Progenitor cell of endocrine pancreas (in vitro differentiated cells): ENCODE data around the gene AGBL1. TPM values are rescaled to one million over a fixed set of nuclear protein-coding genes. Genes with fewer than 3 reads are reported as not detected.

Experiments
- DNase-seq: peaks from one replicate; pipeline ENCODE4 v3.0.0; 2021; ENCODE audit warnings: low spot score; ENCODE audit not compliant: unreplicated experiment
- H3K27ac Mint-ChIP-seq: 2 replicates; pipeline ENCODE4 v1.8.0; 2021; ENCODE audit warnings: mild to moderate bottlenecking, moderate library complexity, mixed read lengths
- H3K27me3 Mint-ChIP-seq: 2 replicates; pipeline ENCODE4 v1.8.0; 2021; ENCODE audit warnings: mixed read lengths
- H3K36me3 Mint-ChIP-seq: 2 replicates; pipeline ENCODE4 v1.8.0; 2022; ENCODE audit warnings: mixed read lengths; ENCODE audit not compliant: insufficient read depth
- H3K4me1 Mint-ChIP-seq: 2 replicates; pipeline ENCODE4 v1.8.0; 2021; ENCODE audit warnings: low read depth, mixed read lengths
- H3K4me3 Mint-ChIP-seq: 2 replicates; pipeline ENCODE4 v1.8.0; 2021; ENCODE audit warnings: low read depth, mild to moderate bottlenecking, moderate library complexity, mixed read lengths
- H3K9me3 Mint-ChIP-seq: 2 replicates; pipeline ENCODE4 v1.8.0; 2021; ENCODE audit warnings: low read depth, mixed read lengths
- total RNA-seq: library from RNA; stranded (reverse); gene quantifications from 2 replicates; pipeline ENCODE4 v1.2.1, GENCODE V29; 2021
- TF ChIP-seq, protein P1 (sequence below): fragments of 200-600 bp; sonication (generic); IDR thresholded peaks from one replicate; pipeline ENCODE4 v1.5.0; 2021; ENCODE audit warnings: antibody characterized with exemption, mild to moderate bottlenecking; ENCODE audit not compliant: unreplicated experiment

AGBL1 gene
- total RNA-seq, 1 donor from 2014 or later: not detected

DNA sequence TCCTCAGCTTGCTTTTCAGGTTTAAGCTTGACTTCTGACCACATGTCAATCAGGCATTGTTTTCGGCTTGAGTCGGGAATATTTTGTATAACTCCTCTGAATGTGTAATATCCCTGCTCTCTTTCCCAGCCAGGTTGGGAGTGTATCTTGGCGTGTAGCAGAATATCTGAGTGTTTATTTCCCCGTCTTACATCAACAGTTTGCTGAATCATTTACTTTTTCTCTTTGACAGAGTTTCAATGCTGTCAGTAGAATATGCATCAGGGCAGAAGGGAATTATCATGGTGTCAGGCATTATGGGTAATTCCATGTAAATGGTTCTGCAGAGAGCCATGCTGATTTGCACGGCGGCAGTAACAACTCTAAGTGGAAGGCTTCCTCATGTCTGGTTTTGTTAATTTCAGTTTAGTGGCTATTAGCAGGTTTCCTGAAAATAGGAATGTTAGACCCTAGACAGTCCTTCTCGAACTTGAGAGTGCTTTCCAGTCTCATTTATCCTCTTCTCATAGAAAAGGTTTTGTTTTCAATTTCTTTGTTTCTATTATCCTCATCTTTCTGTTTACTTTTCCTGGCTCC, 566.3 kb downstream of the AGBL1 start:
- H3K4me3 Mint-ChIP-seq: no peak overlapping the region
- no peak overlapping the region for H3K27ac Mint-ChIP-seq
- H3K9me3 Mint-ChIP-seq: no peaks in the 10 kb centered on the region
- no peaks in the 10 kb centered on the region for H3K36me3 Mint-ChIP-seq
- TF ChIP-seq, protein P1, sequence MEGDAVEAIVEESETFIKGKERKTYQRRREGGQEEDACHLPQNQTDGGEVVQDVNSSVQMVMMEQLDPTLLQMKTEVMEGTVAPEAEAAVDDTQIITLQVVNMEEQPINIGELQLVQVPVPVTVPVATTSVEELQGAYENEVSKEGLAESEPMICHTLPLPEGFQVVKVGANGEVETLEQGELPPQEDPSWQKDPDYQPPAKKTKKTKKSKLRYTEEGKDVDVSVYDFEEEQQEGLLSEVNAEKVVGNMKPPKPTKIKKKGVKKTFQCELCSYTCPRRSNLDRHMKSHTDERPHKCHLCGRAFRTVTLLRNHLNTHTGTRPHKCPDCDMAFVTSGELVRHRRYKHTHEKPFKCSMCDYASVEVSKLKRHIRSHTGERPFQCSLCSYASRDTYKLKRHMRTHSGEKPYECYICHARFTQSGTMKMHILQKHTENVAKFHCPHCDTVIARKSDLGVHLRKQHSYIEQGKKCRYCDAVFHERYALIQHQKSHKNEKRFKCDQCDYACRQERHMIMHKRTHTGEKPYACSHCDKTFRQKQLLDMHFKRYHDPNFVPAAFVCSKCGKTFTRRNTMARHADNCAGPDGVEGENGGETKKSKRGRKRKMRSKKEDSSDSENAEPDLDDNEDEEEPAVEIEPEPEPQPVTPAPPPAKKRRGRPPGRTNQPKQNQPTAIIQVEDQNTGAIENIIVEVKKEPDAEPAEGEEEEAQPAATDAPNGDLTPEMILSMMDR: no peak
- H3K4me1 Mint-ChIP-seq: no peaks in the 10 kb centered on the region
- H3K27me3 Mint-ChIP-seq: no peaks in the 10 kb centered on the region
- DNase-seq: no peak

DNA sequence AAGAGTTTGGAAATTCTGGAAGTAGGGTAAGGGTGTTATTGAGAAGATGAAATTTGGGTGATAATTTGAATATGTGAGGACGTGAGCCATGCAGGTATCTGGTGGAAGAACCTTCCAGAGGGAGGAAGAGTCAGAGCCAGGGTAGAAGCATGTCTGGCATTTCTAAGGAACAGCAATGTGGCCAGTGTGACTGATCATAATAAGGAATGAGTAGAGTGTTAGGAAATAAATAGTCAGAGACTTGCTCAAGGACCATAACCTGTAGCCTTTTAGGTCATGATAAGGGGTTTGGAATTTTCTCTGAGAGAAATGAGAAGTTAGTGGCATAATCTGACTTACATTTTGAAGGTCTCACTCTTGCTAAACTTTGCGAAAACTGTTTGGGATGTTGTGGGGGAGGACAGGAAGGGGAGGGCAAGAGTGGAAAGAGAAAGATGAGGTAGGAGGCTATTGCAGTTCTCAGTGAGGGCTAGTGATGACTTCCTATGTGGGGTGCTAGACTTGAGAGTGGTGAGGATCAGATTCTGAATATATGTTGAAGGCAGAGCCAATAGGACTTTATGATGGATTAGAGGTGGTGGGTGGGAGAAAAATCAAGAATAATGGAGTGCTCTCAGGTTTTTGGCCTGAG, 568.3 kb downstream of the AGBL1 start:
- no peaks in the 10 kb centered on the region for H3K27me3 Mint-ChIP-seq

DNA sequence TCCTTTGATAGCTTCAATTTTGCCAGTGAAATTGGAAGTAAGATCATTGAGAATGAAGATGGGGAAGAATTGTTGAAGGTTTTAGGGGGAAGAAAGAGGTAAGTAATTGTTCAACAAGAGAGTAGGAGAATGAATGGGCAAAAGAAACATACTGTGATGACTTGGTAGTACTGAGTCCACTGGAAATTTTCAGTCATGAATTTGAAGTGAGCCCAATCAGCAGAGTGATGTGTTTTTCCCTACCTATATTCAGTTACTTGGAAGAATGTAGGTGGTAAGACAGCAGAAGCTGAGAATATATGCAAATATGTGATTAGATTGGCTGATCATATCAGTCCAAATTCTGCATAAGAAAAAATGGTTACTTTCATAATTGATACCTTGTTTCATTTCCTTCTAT, 569.6 kb downstream of the AGBL1 start:
- DNase-seq: no peak
- TF ChIP-seq, protein P1: no peak
- Mint-ChIP-seq H3K4me3 (no peak overlapping the region), H3K27me3 (no peaks in the 10 kb centered on the region), H3K4me1 (no peaks in the 10 kb centered on the region), H3K36me3 (no peaks in the 10 kb centered on the region), H3K9me3 (no peaks in the 10 kb centered on the region), H3K27ac (no peak overlapping the region)

More for the DNA sequence above, 568.3 kb downstream of the AGBL1 start:
- no peaks in the 10 kb centered on the region for H3K36me3 Mint-ChIP-seq
- H3K9me3 Mint-ChIP-seq: no peaks in the 10 kb centered on the region
- H3K4me1 Mint-ChIP-seq: no peaks in the 10 kb centered on the region
- DNase-seq: no peak
- H3K4me3 Mint-ChIP-seq: no peak overlapping the region
- TF ChIP-seq, protein P1: no peak
- H3K27ac Mint-ChIP-seq: no peak overlapping the region

DNA sequence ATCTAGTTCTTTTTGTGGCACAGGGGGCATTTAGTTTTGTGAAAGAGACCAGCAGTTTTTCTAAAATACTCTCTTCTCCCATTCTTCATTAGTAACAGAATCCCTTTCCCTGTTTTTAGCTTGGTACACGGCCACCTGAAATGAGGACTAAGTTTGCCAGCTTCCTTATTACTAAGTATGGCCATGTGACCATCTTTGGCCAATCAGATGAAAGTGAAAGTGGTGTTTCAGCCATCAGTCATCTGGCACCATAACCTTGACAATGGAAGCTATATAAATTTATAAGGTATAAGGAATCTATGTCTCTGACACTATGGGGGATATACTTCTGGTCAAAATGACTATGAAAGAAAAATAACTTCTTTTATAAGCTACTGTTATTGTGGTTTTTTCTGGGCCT, 570.4 kb downstream of the AGBL1 start:
- H3K4me3 Mint-ChIP-seq: no peak overlapping the region
- TF ChIP-seq, protein P1: no peak
- H3K9me3 Mint-ChIP-seq: no peaks in the 10 kb centered on the region
- no peaks in the 10 kb centered on the region for H3K4me1 Mint-ChIP-seq
- no peaks in the 10 kb centered on the region for H3K27me3 Mint-ChIP-seq
- no peaks in the 10 kb centered on the region for H3K36me3 Mint-ChIP-seq
- no peak overlapping the region for H3K27ac Mint-ChIP-seq
- no peak for DNase-seq

DNA sequence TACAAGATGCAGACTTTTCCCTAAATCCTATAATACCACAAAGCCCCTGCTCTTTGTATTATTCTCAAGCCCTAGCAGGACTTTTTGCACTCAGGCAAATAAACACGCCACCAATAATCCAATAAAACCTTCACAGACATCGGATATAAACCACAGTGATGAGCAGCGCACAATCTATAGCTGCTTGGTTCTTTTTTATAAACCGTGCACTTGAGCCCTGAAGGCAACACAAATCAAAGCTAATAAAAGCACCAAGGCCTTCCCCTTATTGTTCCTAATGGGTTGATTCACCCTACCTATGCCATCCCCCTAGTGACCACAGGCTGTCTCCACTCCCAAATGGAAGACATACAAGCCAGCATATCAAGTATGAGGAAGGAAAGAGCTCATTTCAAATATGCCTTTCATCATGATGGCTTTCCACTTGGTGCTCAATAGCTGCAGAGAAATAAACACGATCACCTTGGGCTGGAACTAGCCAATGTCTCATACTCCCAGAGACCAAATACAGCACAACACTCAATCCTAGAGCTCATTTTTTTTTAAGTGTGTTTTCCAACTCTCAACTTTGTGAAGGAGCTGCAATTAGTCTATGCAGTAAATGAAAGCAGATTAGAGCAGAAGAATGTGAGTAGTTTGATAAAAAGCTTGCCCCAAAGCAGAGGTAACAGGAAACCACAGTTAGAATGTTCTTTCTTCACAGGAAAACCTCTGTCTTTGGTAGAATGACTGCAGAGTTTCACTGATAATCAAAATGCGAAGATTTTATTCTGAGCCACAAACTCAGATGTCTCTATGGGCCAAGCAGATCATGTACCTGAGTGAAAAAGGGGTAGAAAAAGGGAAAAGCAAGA, 573.9 kb downstream of the AGBL1 start:
- H3K27ac Mint-ChIP-seq: no peak overlapping the region

More for the DNA sequence above, 573.9 kb downstream of the AGBL1 start:
- Mint-ChIP-seq H3K4me3 (no peak overlapping the region), H3K36me3 (no peaks in the 10 kb centered on the region), H3K4me1 (peaks cover 2% of the 10 kb centered on the region), H3K9me3 (no peaks in the 10 kb centered on the region), H3K27me3 (no peaks in the 10 kb centered on the region)
- TF ChIP-seq, protein P1: no peak
- DNase-seq: no peak
